GM12891 (cell line): ENCODE measurements around the gene NUP58.

Experiments used
- POLR2A ChIP-seq: IDR thresholded peaks from 2 replicates; pipeline ENCODE4 v1.6.1; 2011; ENCODE audit warnings: low read depth, low read length, control low read depth
- POLR2AphosphoS5 ChIP-seq: IDR thresholded peaks from 2 replicates; pipeline ENCODE4 v1.6.1; 2011; ENCODE audit warnings: low read depth, low read length, control low read depth
- SPI1 ChIP-seq: IDR thresholded peaks from 2 replicates; pipeline ENCODE4 v1.6.1; 2011; ENCODE audit warnings: low read depth, low read length, control low read depth
- TAF1 ChIP-seq: IDR thresholded peaks from 2 replicates; pipeline ENCODE4 v1.6.1; 2011; ENCODE audit warnings: low read depth, low read length, control low read depth

- TF ChIP-seq TAF1 (no peak), POLR2A (no peak), POLR2AphosphoS5 (no peak), SPI1 (no peak)
These were observed 32.9 kb upstream of the NUP58 start for GRCh38 chr13:25268561-25268960.
